Thoracic aorta (tissue), 2 donors: Measurements from ENCODE around the gene HKDC1. TPM values are rescaled to one million over a fixed set of nuclear protein-coding genes. Genes with fewer than 3 reads are reported as not detected.
"Not testable (repeated sequence)": the region's sequence is repeated elsewhere in the genome, so short reads cannot be mapped to it uniquely, and the experiment has no call there.

Experiments used
- ATAC-seq: fragments of 150-250 bp; one replicate; pipeline ENCODE4 v1.8.0; 2017; ENCODE audit warnings: low read depth; ENCODE audit not compliant: insufficient number of reproducible peaks, low FRiP score
- DNase-seq: peaks from one replicate; pipeline ENCODE4 v3.0.0-alpha.2; 2020; ENCODE audit warnings: low spot score
- H3K27ac ChIP-seq, 2 donors: fragments of 200-600 bp; sonication (generic); 1 replicate in 1 of 2; 2 replicates in 1 of 2; pipeline ENCODE4 v1.5.1; 2016; ENCODE audit warnings: mild to moderate bottlenecking in 2 of 2, moderate library complexity in 2 of 2
- H3K27me3 ChIP-seq: fragments of 200-600 bp; sonication (generic); replicated peaks from 2 replicates; pipeline ENCODE4 v1.6.0; 2016; ENCODE audit warnings: mild to moderate bottlenecking; ENCODE audit not compliant: insufficient read depth
- H3K36me3 ChIP-seq: fragments of 200-600 bp; sonication (generic); one replicate; pipeline ENCODE4 v1.5.1; 2016
- H3K4me1 ChIP-seq, 2 donors: fragments of 200-600 bp; sonication (generic); 1 replicate in 1 of 2; 2 replicates in 1 of 2; pipeline versions ENCODE4 v1.5.1 to v1.6.0; 2016; ENCODE audit warnings: low read depth in 2 of 2, mild to moderate bottlenecking in 1 of 2; ENCODE audit not compliant: control insufficient read depth in 1 of 2
- H3K4me3 ChIP-seq: fragments of 200-600 bp; sonication (generic); 2 replicates; pipeline ENCODE4 v1.5.1; 2016; ENCODE audit warnings: mild to moderate bottlenecking
- H3K9me3 ChIP-seq: fragments of 200-600 bp; sonication (generic); 2 replicates; pipeline ENCODE4 v1.5.1; 2016
- total RNA-seq, 2 donors: library from RNA; depleted of rRNA; stranded (reverse); fragments of >200 nt; gene quantifications; one replicate each; pipeline versions ENCODE4 v1.1.0 to v1.2.3, GENCODE V29; 2016
- TF ChIP-seq, protein P1 (sequence below): fragments of 200-600 bp; sonication (generic); IDR thresholded peaks from one replicate; pipeline ENCODE4 v1.5.1; 2019; ENCODE audit warnings: antibody characterized with exemption

HKDC1 gene
- total RNA-seq, 2 donors from 2014 or later, result 0.14 TPM; not detected in 1

DNA sequence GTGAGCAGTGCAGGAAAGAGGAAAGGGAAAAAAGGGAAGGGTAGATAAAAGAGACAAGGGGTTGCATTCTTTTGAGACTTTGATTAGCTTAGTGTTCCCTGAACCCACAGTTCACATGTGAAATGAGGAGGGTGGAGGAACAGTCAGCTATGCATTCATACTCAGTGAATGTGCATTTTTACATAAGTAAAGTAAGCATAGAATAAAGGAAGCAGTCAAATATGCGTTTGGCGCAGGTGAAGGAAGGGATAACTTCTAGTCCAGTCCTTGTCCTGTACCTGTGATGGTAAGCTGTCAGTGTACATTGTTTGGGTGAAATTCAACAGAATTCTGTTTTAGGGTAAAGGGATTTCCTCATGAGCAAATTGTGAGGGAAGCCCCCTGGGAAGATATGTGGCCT is 86.3 kb downstream of the HKDC1 start:
- H3K4me1 ChIP-seq, result no peaks in the 10 kb centered on the region
- H3K27ac ChIP-seq, result no peak overlapping the region
- no peak for ATAC-seq
- no peak for DNase-seq
- no peaks in the 10 kb centered on the region for H3K36me3 ChIP-seq
- no peaks in the 10 kb centered on the region for H3K27me3 ChIP-seq
- H3K4me3 ChIP-seq, result no peak overlapping the region
- TF ChIP-seq, protein P1, sequence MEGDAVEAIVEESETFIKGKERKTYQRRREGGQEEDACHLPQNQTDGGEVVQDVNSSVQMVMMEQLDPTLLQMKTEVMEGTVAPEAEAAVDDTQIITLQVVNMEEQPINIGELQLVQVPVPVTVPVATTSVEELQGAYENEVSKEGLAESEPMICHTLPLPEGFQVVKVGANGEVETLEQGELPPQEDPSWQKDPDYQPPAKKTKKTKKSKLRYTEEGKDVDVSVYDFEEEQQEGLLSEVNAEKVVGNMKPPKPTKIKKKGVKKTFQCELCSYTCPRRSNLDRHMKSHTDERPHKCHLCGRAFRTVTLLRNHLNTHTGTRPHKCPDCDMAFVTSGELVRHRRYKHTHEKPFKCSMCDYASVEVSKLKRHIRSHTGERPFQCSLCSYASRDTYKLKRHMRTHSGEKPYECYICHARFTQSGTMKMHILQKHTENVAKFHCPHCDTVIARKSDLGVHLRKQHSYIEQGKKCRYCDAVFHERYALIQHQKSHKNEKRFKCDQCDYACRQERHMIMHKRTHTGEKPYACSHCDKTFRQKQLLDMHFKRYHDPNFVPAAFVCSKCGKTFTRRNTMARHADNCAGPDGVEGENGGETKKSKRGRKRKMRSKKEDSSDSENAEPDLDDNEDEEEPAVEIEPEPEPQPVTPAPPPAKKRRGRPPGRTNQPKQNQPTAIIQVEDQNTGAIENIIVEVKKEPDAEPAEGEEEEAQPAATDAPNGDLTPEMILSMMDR, result no peak
- no peaks in the 10 kb centered on the region for H3K9me3 ChIP-seq

DNA sequence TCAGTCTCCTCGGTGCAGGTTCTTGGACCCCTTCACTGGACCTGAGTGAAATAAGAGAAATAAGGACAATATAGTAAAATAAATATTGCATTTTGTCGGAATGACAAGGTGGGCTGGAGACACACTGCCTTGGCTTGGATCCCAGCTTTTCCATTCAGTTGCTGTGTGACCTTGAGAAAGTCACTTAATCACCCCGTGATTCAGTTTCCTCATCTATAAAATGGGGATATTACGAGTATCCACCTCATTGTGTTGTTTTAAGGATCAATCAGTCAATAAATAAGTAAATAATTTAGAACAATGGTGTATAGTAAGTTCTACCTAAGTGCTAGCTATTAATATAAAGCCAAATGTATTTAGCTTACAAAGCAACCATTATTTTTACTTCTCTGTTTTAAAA is 87.3 kb downstream of the HKDC1 start:
- no peaks in the 10 kb centered on the region for H3K4me1 ChIP-seq
- TF ChIP-seq, protein P1, result no peak
- no peak overlapping the region for H3K27ac ChIP-seq
- DNase-seq (no peak), ATAC-seq (no peak)
- H3K36me3 ChIP-seq, result no peaks in the 10 kb centered on the region
- H3K4me3 ChIP-seq, result no peak overlapping the region
- H3K27me3 ChIP-seq, result no peaks in the 10 kb centered on the region
- no peaks in the 10 kb centered on the region for H3K9me3 ChIP-seq

DNA sequence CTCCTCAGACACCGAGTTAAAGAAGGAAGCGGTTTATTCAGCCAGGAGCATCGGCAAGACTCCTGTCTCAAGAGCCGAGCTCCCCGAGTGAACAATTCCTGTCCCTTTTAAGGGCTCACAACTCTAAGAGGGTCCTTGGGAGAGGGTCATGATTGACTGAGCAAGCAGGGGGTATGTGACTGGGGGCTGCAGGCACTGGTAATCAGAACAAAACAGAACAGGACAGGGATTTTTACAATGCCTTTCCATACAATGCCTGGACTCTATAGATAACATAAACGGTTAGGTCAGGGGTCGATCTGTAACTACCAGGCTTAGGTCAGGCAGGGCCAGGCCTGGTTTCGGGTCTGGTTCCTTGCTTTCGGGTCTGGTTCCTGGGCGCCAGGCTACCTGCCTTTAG is 88.2 kb downstream of the HKDC1 start:
- not testable (repeated sequence) for H3K4me3 ChIP-seq, H3K36me3 ChIP-seq, ATAC-seq, H3K27ac ChIP-seq, H3K4me1 ChIP-seq, H3K27me3 ChIP-seq, H3K9me3 ChIP-seq, DNase-seq

DNA sequence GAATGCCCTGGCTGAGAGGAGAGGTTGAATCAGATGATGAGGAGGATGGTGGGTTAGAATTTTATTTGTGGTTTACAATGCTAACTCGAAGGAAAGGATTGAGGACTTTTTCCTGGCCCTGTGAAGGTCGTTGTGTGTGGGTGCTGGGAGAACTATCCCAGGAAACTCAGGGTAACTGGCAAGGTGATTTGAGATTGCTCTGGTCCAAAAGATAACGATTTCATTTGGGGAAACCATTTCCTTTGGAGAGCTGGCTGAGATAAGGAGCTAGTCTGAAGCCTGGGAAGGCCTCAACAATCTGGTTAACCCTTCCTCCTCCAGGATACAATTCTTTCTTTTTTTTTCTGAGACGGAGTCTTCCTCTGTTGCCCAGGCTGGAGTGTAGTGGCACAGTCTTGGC is 91.2 kb downstream of the HKDC1 start:
- Histone ChIP-seq H3K27ac (no peak overlapping the region), H3K36me3 (no peaks in the 10 kb centered on the region), H3K4me1 (no peaks in the 10 kb centered on the region), H3K27me3 (no peaks in the 10 kb centered on the region), H3K4me3 (no peak overlapping the region), H3K9me3 (no peaks in the 10 kb centered on the region)
- TF ChIP-seq, protein P1, result no peak
- ATAC-seq (no peak), DNase-seq (no peak)

DNA sequence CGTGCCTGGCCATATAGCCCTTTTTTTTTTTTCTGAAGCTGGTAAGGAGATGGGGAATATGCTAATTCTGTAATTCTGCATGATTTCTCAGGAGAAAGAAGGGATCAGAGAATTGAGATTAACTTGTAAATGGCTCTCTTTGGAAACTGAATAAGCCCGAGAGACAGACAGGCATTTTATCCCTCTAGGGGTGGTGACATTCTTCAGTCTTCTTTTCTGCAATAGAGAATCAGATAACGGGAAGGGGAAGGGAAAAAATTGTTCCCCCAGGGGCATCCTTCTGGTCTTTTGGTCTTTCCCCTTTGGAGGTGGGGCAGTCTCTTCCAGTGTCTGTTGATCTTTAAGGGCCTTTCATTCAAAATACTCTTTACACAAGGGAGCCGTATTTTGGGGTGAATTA is 92.4 kb downstream of the HKDC1 start:
- no peak for ATAC-seq
- H3K9me3 ChIP-seq, result no peaks in the 10 kb centered on the region
- H3K4me3 ChIP-seq, result no peak overlapping the region
- TF ChIP-seq, protein P1, result no peak
- no peaks in the 10 kb centered on the region for H3K36me3 ChIP-seq
- no peaks in the 10 kb centered on the region for H3K4me1 ChIP-seq
- no peak for DNase-seq
- H3K27ac ChIP-seq, result no peak overlapping the region
- no peaks in the 10 kb centered on the region for H3K27me3 ChIP-seq

DNA sequence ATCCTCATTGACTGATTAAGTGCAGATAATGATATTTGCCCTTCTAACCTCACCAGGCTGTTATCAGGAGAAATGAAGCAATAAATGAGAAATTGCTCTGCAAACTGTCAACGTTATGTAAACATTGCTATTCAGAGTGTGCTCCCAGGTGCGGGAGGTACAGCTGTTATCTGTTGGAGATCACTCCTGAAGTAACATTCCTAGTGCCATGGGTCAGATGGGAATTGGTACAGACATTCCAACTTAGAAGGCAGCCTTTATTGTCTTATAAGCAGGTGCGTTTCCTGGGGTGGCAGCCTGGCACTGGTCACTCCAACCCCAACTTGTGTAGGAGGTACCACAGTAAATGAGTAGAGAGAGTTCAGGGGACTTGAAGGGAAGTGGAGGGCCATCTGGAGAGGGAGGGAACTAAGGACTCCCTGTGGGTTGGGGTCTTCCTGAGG is 95.0 kb downstream of the HKDC1 start:
- ATAC-seq (no peak), DNase-seq (no peak)
- Histone ChIP-seq H3K27me3 (no peaks in the 10 kb centered on the region), H3K36me3 (no peaks in the 10 kb centered on the region), H3K9me3 (no peaks in the 10 kb centered on the region), H3K4me3 (no peak overlapping the region), H3K4me1 (peaks cover 3 to 8% of the 10 kb centered on the region in 2 donors), H3K27ac (no peak overlapping the region)
- TF ChIP-seq, protein P1, result no peak
